ENCODE results near the gene CYB5R3.
"Not testable (repeated sequence)": the region's sequence is repeated elsewhere in the genome, so short reads cannot be mapped to it uniquely, and the experiment has no call there.

The CYB5R3 gene

DNA sequence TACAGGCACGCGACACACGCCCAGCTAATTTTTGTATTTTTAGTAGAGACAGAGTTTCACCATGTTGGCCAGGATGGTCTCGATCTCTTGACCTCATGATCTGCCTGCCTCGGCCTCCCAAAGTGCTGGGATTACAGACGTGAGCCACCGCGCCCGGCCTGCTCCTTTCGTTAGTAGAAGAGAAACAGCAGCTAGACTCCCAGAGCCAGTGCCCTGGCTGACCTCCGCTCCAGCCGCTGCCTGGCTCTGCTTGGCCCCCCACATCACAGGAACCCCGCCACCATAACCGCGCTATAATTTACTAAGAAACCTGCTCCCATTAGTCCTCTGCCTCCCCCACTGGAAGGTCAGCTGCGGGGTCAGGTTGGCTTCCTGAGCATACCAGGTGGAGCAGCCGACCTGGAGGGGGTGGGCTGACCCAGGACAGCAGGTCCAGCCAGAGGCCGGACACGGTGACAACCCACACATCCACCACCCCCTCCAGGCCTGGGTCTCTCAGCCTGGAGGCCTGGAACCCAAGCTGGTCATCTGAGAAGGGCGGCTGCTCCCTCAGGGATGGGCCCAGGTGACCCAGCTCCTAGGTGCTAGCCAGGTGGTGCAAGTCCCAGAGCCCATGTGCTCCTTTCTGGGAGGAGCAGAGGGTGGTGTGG lies 27.0 kb downstream of the CYB5R3 start:
- peak; percentile 17 for DNase-seq

DNA sequence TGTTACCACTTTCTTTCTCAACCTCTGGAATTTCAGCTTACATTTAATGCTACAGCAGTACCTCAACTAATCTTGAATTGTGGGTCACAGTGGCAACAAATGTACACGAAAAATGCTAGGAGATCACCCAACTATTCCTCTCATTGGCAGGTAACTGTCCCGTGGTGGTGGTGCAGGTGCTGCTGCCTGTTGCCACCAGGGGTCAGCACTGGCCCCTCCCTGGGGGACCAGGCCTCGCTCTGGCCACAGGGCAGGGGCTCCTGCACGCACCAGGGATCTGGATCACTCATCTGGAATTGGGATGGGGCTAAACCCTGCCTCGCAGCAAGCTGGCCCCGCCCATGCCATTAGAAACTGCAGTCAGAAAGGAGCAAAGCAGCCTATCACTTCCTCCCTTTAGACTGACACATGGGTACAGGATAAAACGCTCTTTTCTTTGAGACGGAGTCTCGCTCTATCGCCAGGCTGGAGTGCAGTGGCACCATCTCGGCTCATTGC lies 27.6 kb downstream of the CYB5R3 start:
- DNase-seq: peak; percentile 65

DNA sequence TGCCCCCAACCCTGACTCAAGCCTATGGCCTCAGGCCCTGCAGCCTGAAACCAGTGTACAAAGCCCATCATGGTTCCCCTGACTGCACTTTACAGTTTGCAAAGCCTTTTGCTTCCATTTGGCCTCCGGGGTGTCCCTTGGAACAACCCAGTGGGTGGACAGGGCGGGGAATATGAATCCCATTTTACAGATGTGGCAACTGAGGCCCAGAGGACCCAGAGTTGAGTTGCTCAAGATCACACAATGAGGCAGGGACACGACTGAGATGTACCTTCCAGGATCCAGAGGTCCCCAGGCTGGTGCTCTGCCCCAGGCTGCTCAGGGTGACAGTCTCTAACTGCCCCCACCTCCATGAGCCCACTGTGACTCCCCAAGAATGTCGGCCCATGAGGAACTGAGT lies 29.1 kb downstream of the CYB5R3 start:
- DNase-seq: no peak

DNA sequence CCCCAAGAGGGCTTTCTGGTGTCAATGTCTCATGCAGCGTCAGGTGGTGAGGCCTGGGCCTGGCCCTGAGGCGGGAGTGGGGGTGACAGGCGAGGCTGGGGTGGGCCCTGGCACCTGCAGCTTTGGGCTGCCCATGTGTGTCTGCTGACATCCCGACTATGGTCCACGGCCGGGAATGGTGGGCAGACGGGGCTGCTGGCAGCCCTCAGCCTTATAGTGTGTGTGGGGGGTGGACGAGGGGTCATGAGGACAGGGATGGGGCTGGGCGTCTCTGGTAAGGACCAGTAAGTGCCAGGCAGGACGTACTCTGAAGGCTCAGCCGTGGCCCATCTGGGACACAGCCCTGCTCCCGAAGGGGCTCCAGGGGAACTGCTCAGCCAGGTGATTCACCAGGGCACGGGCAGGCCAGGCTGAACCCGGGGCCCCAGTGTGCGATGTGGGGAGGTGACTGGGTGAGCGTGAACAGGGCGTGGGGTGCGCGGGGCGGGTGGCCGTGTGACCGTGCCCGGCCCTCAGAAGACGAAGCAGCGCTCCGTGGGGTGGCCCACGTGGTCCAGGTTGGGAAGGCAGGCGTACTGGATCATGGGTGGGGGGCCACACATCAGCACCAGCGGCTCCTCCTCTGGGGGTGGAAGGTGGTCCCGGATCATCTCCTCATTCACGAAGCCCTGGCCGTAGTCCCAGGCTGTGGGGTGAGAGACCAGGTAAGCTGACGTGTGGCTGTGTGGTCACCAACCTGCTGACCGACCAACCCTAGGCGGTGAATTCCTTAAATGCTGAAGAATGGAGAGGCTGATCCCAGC lies 29.7 kb downstream of the CYB5R3 start:
- DNase-seq: peak; percentile 42

DNA sequence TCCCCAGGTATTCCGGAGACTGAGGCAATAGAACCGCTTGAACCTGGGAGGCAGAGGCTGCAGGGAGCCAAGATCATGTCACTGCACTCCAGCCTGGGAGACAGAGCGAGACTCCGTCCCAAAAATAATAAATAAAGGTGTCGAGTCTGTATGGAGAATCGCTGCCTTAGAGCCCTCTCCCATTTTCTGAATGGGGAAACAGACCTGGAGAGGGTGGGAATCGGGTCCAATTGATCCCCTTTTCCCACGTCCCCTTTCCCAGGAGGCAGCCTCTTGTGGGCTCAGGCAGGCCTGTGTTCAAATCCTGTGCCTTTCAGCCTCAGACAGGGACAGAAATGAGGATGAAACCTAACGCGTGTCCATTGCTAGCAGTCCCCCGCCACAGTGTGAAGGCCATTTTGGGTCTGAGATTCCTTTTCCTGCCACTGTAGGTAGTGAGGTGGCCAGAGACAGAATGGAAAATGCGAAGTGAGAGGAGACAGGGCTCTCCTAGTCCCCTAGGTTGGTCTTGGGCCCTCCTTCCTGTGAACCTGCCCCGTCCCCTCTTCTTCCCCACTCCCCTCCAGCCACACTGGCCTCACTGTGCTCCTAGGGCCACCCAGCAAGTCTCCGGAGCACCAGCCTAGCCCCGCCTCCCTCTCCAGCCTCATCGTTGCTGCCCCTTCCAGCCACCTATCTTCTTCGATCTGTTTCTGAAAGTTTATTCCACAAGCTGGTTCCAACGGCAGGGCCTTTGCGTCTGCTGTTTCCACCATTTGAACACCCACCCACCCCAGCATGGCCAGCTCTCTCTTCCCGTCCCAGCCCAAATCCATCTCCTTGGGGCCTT lies 31.8 kb downstream of the CYB5R3 start:
- peak; percentile 44 for DNase-seq

DNA sequence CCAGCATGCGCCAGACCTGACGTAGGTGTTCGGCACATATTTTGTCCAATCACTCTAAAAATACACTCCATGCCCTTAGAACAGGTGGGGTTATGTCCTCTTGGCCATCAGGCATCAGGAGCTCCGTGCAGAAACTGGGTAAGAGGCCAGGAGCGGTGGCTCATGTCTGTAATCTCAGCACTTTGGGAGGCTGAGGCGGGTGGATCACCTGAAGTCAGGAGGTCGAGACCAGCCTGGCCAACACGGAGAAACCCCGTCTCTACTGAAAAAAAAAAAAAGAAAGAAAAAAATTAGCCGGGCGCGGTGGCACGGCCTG lies 33.4 kb downstream of the CYB5R3 start:
- DNase-seq: not testable (repeated sequence)

DNA sequence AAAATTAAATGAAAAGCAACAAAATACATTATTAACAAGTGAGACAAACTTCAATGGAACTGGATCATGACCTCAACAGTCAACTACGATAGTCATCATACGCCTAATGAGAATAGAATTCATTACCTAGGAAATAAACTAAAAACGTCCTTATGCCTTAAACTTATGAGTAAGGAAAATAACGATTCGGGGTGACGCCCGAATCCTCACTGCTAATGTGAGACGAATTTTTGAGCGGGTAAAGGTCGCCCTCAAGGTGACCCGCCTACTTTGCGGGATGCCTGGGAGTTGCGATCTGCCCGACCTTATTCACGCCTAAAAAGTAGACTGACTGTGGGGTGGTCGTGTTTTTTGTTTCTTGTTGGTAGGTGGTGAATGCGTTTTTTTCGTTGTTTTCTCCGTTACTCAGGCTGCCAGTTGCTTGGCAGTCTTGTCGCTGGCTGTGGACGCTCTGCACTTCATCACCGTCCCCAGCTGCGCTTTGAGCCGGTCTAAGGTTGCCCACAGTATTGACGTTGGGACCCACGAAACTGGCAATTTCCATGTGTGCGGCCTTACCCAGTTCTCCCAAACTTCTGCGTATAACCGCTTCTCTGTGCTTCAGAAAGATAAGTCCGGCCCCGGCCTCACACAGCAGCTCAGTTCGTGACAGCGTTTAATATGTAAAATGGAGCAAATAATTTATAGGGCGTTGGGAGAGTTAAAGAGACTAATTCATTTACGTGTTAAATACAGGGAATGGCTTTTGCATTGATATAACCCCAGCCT lies 33.9 kb downstream of the CYB5R3 start:
- DNase-seq: peak; percentile 96

DNA sequence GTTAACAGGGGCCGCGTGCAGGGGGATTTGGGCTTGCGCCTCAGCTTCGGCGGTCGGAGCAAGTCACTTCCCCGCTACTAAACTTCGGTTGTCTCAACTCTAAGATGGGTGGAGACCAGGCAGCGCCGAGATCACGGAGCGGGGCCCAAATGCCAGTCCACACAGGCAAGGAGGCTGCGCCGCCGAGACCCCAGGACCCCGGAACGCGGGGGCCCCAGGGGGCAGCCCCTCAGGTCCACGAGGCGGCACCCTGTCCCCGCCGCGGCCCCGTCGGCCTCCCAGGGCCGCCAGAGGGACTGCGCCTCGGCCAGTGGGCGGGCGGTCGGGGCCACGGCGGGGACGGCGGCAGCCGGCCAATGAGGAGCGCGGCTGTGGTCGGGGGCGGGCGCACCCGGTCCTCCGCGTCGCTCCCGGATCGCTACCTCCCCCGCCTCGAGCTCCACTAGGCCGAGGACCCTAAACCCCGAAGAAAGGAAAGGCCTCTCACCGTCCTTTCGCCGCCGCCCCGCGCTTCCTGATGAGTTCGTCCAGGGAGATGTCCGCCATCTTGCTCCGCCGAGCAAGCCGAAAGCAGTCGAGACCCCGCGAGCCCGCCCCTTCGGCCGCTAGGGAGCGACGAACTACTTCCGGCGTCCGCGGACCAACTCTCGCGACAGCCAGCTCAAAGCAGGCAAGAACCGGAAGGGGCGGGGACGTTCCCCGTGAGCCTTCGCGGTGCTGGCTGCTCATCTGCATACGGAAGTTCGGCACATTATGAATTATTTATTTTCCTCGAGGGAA lies 34.7 kb downstream of the CYB5R3 start, which contains the start of gene POLDIP3:
POLDIP3 (minus strand) TSS at position 572 of the 780 bp plus-strand sequence; CDS start at position 546, 26 bp downstream.
- peak; percentile 99 for DNase-seq

DNA sequence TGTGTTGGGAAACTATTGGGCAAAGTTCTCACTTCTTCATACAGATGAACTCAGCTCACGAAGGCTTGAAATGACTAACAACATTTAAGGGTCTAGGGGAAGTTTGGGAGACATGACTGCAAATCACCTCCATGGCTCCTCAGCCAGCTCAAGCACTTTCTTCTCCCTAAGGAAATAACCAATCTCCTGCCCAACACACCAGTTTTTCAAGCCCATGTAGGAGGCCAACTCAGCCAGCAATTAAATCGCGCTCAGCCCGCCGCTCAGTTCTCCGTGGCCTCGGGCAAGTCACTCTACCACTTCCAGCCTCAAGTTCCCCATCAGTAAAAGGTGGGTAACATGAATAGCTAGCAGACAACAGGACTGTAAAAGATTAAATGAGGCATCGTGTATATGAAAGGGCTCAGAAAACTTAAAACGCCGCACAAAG lies 35.3 kb downstream of the CYB5R3 start:
- no peak for DNase-seq

DNA sequence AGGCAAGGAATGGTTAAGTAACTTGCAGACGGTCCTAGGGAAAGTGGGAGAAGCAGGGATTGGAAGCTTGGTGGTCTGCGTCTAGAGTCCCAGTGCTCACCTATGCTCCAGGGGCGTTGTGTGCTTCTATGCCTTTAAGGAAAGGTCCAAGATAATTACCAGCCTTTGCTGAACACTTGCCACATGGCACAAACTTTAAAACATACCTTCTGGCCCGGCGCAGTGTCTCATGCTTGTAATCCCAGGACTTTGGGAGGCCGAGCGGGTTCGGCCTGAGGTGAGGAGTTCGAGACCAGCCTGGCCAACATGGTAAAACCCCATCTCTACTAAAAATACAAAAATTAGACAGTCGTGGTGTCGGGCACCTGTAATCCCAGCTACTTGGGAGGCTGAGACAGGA lies 36.9 kb downstream of the CYB5R3 start:
- DNase-seq: no peak

DNA sequence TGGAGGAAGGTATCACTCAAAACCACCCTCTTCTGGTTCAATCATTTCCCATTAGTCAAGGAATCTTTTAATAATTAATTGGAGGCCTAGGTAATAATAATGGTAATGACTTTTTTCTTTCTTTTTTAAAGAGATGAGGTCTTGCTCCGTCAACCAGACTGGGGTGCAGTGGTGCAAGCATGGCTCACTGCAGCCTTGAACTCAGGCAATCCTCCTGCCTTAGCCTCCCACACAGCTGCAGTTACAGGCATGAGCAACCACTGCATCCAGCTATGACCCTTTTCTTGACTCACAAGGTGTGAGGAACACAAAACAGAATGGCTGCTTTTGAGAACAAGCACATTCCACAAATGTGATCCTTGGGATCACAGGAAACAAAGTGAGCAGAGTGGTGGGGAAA lies 38.1 kb downstream of the CYB5R3 start:
- DNase-seq: no peak

DNA sequence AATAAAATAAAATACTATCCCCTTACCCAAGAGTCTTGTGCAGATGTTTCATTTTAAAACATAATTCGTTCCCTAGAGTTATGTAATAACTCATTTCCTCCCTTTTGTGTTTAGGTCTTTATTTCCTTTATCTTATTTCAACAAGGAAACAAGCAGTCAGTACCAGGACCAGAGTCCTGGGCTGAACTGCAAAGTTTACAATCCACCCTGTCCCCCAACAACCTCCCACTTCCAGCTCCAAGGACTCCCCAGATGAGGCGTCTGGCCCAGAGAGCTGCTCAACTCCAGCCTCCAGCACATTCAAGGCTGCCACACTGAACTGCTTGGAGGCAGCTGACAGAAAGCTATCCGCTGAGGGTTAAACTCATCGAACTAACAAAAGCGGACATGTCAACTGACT lies 39.0 kb downstream of the CYB5R3 start:
- DNase-seq: no peak

DNA sequence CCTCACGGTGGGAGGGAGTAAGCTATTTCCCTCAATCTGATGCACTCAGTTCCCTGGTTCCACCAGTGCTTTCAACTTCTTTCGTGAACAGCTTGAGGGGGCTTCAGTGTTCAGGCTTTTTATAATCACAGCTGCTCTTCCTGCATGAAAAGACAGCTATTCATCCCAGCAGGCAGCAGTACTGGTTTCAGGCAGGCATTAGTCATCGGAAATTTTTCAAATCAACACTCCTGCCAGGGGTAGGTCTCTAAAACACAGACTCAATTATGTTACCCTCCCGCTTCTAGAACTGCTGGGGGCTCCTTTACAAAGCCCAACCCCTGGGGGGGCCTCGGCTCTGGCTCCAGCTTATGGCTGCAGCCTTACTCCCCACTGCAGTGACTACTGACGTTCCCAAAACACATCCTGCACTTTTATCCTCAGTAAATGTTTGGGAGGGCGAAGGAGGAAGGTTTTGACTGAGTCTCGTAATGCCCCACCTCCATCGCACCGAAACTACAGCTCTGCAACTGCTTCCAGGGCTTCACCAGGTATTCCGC lies 40.3 kb downstream of the CYB5R3 start:
- no peak for DNase-seq

DNA sequence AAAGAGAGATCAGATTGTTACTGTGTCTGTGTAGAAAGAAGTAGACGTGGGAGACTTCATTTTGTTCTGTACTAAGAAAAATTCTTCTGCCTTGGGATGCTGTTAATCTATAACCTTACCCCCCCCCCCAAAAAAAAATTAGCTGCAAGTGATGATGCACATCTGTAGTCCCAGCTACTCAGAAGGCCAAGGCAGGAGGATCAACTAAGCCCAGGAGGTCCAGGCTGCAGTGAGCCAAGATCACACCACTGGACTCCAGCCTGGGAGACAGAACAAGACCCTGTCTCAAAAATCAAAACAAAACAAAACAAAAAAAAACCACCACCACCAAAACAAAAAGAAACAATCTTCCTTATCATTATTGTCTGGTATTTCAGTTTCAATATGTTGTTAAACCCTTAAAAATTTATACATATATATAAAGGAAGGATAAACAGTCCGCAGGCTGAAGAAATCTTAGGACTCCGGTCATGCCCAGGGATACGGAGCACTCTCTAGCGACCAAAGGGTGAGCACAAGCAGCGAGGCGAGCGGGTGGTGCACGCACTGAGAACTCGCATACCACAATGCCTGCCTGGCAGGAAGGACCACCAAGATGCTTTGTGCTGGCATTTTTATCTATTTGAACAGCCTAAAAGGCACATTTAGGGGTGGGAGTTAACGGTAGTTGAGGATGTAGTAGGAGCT lies 40.9 kb downstream of the CYB5R3 start:
- DNase-seq: no peak

DNA sequence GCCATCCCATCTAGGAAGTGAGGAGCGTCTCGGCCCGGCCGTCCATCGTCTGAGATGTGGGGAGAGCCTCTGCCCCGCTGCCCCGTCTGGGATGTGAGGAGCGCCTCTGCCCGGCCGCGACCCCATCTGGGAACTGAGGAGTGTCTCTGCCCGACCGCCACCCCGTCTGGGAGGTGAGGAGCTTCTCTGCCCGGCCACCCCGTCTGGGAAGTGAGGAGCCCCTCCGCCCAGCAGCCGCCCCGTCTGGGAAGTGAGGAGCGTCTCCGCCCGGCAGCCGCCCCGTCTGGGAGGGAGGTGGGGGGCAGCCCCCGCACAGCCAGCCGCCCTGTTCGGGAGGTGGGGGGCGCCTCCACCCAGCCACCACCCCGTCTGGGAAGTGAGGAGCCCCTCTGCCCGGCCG lies 41.6 kb downstream of the CYB5R3 start:
- not testable (repeated sequence) for DNase-seq

DNA sequence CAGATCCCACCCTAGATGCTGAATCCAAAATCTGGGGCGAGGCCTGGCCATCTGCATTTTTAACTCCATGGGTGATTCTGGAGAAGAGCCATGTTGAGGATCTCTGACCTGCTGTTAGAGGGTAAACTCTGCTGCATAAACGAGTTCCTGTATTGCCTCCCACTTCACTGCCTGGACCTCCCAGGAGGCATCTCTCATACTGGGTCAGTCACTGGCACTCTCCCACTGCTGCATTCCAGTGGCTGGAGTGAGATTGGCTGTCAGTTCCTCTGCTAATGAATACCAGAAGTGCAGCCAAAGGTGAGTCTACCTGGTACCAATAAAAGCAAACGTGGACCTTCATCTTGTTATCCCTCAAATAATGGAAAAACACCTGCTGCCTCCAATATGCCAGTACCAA lies 44.8 kb downstream of the CYB5R3 start:
- DNase-seq: no peak

DNA sequence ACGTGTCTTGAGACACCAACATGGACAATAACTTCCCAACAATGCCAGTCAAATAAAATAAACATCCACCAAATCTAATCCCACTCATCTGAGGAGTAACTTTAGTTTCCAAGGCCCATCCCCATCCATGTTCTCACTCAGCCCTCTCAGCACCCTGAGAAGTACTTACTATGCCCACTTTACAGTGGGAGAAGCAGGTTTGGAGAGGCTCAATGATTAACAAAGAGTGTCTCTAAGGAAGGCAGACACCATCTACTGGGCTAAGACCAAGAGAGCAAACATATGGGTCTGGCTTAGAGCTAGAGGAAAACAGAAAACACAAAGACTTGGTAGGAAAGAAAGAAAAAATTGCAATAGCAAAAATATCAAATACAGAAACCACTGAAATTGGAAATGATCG lies 45.8 kb downstream of the CYB5R3 start:
- DNase-seq: no peak

DNA sequence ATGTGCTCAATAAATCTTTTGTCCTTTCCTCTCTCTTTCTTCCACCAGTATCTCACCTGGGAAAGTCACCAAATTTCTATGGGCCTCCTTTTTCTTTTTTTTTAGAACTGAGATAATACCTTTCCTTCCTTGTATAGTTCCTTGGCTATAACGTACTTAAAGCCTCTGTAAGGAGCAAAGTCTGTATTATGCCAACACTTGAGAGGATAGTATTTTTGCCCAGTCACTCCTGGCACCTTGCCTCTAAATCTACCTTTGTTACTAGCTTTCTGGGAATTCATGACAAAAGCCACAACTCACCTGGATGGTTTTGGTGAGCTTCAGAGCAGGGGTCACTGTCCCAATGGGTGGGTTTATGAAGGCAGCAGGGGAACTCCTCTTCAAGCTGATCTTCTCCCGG lies 46.7 kb downstream of the CYB5R3 start:
- no peak for DNase-seq

DNA sequence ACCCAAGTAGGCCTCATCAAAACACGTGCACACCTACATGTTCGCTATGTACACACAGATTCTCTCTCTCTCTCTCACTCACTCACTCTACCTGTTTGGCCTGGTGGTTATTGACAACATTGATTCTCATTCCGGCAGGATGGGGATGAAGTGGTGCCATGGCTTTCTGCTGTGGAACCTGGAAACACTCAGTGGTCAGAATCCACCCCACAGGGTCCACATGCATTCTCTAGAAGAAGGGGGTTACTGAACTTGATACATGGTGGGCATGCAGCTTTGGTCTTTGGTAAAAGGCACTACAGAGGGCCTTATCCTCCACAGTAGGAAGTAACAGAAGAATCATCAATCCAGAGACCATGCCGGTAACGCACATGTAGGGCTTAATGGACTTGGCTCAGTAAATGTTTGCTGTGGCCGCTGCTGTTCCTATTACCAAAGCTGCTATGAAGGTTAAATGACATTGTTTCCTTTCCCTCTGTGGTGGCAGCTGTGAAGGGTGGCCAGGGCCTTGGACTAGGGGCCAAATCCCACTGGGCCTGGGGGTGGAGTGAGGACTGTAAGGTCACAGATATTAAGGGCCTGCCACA lies 47.2 kb downstream of the CYB5R3 start:
- no peak for DNase-seq

DNA sequence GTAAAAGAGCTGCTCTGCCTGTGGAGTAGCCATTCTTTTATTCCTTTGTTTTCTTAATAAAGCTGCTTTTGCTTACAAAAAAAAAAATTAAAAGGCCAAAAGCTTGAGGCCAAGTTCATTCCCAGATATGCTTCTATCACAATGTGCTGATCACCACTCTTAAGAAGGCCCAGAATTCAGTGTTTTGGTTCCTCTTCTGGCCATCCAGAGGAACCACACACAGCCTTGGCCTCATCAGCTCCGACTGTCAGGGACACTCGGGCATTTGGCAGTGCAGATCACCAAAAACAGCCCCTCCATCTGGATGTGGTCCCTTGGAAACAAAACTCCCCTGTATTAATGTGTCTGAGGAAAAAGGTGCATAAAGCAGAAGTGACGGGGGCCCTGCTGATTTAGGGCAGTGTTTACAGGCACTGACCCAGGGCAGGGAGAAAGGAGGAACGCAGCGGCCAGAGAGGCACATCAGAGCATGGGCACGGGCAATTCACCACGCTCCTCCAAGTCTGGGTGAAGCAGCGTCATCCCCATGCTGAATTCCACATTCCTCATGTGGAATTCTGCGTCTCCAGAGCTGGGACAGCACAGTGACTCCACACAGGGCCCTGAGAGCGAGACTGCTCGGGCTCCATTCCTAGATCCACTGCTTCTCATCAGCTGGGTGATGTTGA lies 52.2 kb downstream of the CYB5R3 start:
- DNase-seq: no peak
